Measurements from ENCODE around the gene BICC1.

DNA sequence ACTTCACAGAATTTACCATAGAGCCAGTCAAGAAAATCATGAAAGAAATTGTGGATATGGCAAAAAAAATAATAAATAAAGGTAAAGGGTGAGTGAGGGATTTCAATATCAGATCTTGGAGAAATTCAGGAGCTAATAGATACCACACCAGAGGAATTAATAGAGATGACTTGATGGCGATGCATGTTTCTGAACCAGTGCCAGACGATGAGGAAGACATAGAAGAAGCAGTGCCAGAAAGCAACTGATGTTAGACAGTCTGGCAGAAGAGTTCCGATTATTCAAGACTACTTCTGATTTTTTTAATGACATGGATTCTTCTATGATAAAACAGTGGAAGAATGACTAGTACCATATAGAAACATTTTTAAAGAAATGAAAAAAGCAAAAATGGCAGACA is 314.7 kb downstream of the BICC1 start:
- TF ChIP-seq, protein P1, sequence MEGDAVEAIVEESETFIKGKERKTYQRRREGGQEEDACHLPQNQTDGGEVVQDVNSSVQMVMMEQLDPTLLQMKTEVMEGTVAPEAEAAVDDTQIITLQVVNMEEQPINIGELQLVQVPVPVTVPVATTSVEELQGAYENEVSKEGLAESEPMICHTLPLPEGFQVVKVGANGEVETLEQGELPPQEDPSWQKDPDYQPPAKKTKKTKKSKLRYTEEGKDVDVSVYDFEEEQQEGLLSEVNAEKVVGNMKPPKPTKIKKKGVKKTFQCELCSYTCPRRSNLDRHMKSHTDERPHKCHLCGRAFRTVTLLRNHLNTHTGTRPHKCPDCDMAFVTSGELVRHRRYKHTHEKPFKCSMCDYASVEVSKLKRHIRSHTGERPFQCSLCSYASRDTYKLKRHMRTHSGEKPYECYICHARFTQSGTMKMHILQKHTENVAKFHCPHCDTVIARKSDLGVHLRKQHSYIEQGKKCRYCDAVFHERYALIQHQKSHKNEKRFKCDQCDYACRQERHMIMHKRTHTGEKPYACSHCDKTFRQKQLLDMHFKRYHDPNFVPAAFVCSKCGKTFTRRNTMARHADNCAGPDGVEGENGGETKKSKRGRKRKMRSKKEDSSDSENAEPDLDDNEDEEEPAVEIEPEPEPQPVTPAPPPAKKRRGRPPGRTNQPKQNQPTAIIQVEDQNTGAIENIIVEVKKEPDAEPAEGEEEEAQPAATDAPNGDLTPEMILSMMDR (IDR thresholded peaks at IDR 0.05; ENCODE audit: extremely low read depth in 1 of 2, insufficient read depth in 1 of 2, low read depth in 1 of 2, low read length in 2 of 2) = no peak
- TF ChIP-seq EZH2 (IDR thresholded peaks at IDR 0.05; ENCODE audit: borderline replicate concordance, low read depth, low read length, severe bottlenecking) (no peak), POLR2A (IDR thresholded peaks at IDR 0.05; ENCODE audit: low read depth, low read length) (no peak), POLR2AphosphoS5 (IDR thresholded peaks at IDR 0.05; ENCODE audit: insufficient read depth, low read depth, low read length) (no peak), MYC (IDR thresholded peaks at IDR 0.05; ENCODE audit: low read depth, low read length) (no peak), GATA2 (IDR thresholded peaks at IDR 0.05; ENCODE audit: insufficient read depth, insufficient read length, low read depth, low read length) (no peak), FOS (IDR thresholded peaks at IDR 0.05; ENCODE audit: borderline replicate concordance, insufficient read depth, low read length) (no peak)
- TF ChIP-seq, protein P2, sequence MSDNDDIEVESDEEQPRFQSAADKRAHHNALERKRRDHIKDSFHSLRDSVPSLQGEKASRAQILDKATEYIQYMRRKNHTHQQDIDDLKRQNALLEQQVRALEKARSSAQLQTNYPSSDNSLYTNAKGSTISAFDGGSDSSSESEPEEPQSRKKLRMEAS (IDR thresholded peaks at IDR 0.05; ENCODE audit: insufficient read depth, insufficient read length) = no peak
